ENCODE data around the gene DNAH5. TPM values are rescaled to one million over a fixed set of nuclear protein-coding genes. Genes with fewer than 3 reads are reported as not detected.

Gene DNAH5
- total RNA-seq (2021; fragmentation: NEBNext Ultra II Directional; extraction: Animal tissue kit (Norgen Biotek cat#: 25700)) (0.50 and 0.73 TPM in 2 replicates), polyA plus RNA-seq (2011; rRNA removed) (0.06 and 0.30 TPM in 2 replicates), polyA minus RNA-seq (2011; rRNA and poly(A)+ RNA removed) (0.35 and 1.2 TPM in 2 replicates)
- 0.39 TPM for polyA plus RNA-seq (2011; cell fraction: cytosol; rRNA removed)
- polyA plus RNA-seq (2011; cell fraction: nucleus; rRNA removed): 0.53 TPM
- polyA plus RNA-seq (2012, experiment 1 of 2): 0.19 to 0.50 TPM (median 0.46 TPM) in 4 replicates
- 0.07 TPM for polyA plus RNA-seq (2012, experiment 2 of 2)
- polyA plus RNA-seq (2013, experiment 1 of 2): 0.22 TPM
- polyA plus RNA-seq (2013, experiment 2 of 2): 0.20 TPM
- polyA minus RNA-seq (2011; cell fraction: cytosol; rRNA and poly(A)+ RNA removed): 0.22 TPM
- polyA minus RNA-seq (2011; cell fraction: nucleus; rRNA and poly(A)+ RNA removed): 1.7 TPM
- long read RNA-seq, experiment 1: 0 reads
- long read RNA-seq, experiment 2: 0 reads

GRCh38 chr5:13944560-13945199 is at the start of gene DNAH5:
Gene DNAH5, minus strand, starts transcription at chr5:13944688. Its CDS starts 250 bp downstream, at chr5:13944438.
- H3K4me2 ChIP-seq (ENCODE audit: insufficient read depth in 1 of 2, low read depth in 2 of 2, low read length in 2 of 2): peak within 1 kb of the TSS in 1 of 2 experiments; percentile 16; a peak in 1 of 4 replicates
- H4K5ac ChIP-seq (ENCODE audit: insufficient read length, low read depth, low read length): no peak within 1 kb of the TSS
- no peaks in the 10 kb centered on the region for H3K27me3 ChIP-seq (replicated peaks in 1 of 4; ENCODE audit: control insufficient read depth in 3 of 4, extremely low read depth in 1 of 4, insufficient read depth in 3 of 4, low read length in 3 of 4)
- H2BK15ac ChIP-seq (ENCODE audit: low read length): no peak within 1 kb of the TSS
- no peak within 1 kb of the TSS for H2AFZ ChIP-seq (ENCODE audit: low read length)
- no peak within 1 kb of the TSS for H3K14ac ChIP-seq (ENCODE audit: insufficient read length)
- no peak within 1 kb of the TSS for H2AK5ac ChIP-seq (ENCODE audit: low read depth, low read length)
- FAIRE-seq (no peak), DNase-seq (ENCODE audit: low read depth in 1 of 2, low spot score in 2 of 2) (no peak)
- H3K36me3 ChIP-seq (ENCODE audit: control insufficient read depth in 2 of 4, insufficient read depth in 4 of 4, low read length in 3 of 4): no peaks in the 10 kb centered on the region
- no peak within 1 kb of the TSS for H3K4me3 ChIP-seq (ENCODE audit: extremely low read depth in 1 of 4, insufficient read depth in 2 of 4, low read depth in 3 of 4, low read length in 4 of 4)
- POLR2A ChIA-PET (ENCODE audit: partially characterized antibody): no interaction called here
- CTCF ChIA-PET (ENCODE audit: partially characterized antibody): interaction anchor here (1.3 kb wide), 1 partner anchor 12 kb away, joined by 3 read pairs; no protein-coding TSS in a partner anchor
- no peaks in the 10 kb centered on the region for H3K23me2 ChIP-seq (ENCODE audit: low read depth, low read length)
- no peak within 1 kb of the TSS for H3K4ac ChIP-seq (replicated peaks; ENCODE audit: insufficient read length, low read depth, low read length)
- no peak within 1 kb of the TSS for H2BK120ac ChIP-seq (replicated peaks; ENCODE audit: low read depth, low read length)
- no peaks in the 10 kb centered on the region for H4K20me1 ChIP-seq (replicated peaks in 1 of 2; ENCODE audit: control insufficient read depth in 1 of 2, insufficient read depth in 2 of 2, low read length in 2 of 2)
- H3K79me1 ChIP-seq (ENCODE audit: low read depth, low read length): no peaks in the 10 kb centered on the region
- H3K27ac ChIP-seq (ENCODE audit: low read depth, low read length): no peak within 1 kb of the TSS
- H4K91ac ChIP-seq (replicated peaks; ENCODE audit: insufficient read length, low read length): no peak within 1 kb of the TSS
- H3K23ac ChIP-seq (ENCODE audit: insufficient read length): no peak within 1 kb of the TSS
- H2BK20ac ChIP-seq (ENCODE audit: low read length): no peak within 1 kb of the TSS
- WGBS, 2 experiments (ENCODE audit: extremely low coverage in 1 of 2, insufficient coverage in 1 of 2, insufficient read length in 1 of 2, insufficient replicate concordance in 2 of 2, low coverage in 1 of 2, low lambda C conversion rate in 2 of 2, missing lambda C conversion rate in 1 of 2): 86% methylated on average over 4 of the region's 4 CpGs; no CpG with 5 or more reads in 1 of the 2 experiments
- no peak within 1 kb of the TSS for H2BK5ac ChIP-seq (ENCODE audit: low read depth, low read length)
- H3K9me3 ChIP-seq (ENCODE audit: insufficient read depth in 2 of 2, low read depth in 1 of 2, low read length in 1 of 2): no peaks in the 10 kb centered on the region
- H3K9ac ChIP-seq (replicated peaks in 1 of 4; ENCODE audit: extremely low read depth in 1 of 4, low read depth in 3 of 4, low read length in 3 of 4): no peak within 1 kb of the TSS
- no peak within 1 kb of the TSS for H4K8ac ChIP-seq (ENCODE audit: extremely low read depth, insufficient read depth, low read length)
- H3K56ac ChIP-seq (replicated peaks; ENCODE audit: insufficient read length, low read depth, low read length): no peak within 1 kb of the TSS
- no peak within 1 kb of the TSS for H3K18ac ChIP-seq (ENCODE audit: extremely low read depth, low read length)
- H2BK12ac ChIP-seq (ENCODE audit: low read depth, low read length): no peak within 1 kb of the TSS
- H3K4me1 ChIP-seq (replicated peaks in 1 of 4; ENCODE audit: control insufficient read depth in 3 of 4, insufficient read depth in 4 of 4, low read length in 3 of 4): peaks cover 0 to 14% (median 4%) of the 10 kb centered on the region in 4 experiments; a peak in 3 of 7 replicates
- no peaks in the 10 kb centered on the region for H3K79me2 ChIP-seq (ENCODE audit: control insufficient read depth in 1 of 2, insufficient read depth in 2 of 2, low read length in 2 of 2)
- TF ChIP-seq RNF2 (IDR thresholded peaks at IDR 0.05; ENCODE audit: borderline replicate concordance, low read depth, low read length, missing control alignments, poor library complexity, severe bottlenecking) (no peak), POU5F1 (IDR thresholded peaks at IDR 0.05; ENCODE audit: low read depth, low read length) (no peak), NANOG (IDR thresholded peaks at IDR 0.05; ENCODE audit: insufficient read depth, low read depth, low read length, poor library complexity, severe bottlenecking) (no peak), BRCA1 (IDR thresholded peaks at IDR 0.05; ENCODE audit: low read depth, low read length) (no peak), CTBP2 (IDR thresholded peaks at IDR 0.05; ENCODE audit: borderline replicate concordance, insufficient read depth, insufficient read length, low read length) (no peak), KDM4A (IDR thresholded peaks at IDR 0.05; ENCODE audit: low read depth, low read length, severe bottlenecking) (no peak), ATF3 (IDR thresholded peaks at IDR 0.05; ENCODE audit: insufficient read depth, low read depth, low read length) (no peak), SIN3A (conservative IDR thresholded peaks at IDR 0.05 in 1 of 2, IDR thresholded peaks at IDR 0.05 in 1 of 2; ENCODE audit: low read depth in 1 of 2, low read length in 2 of 2) (no peak), PHF8 (conservative IDR thresholded peaks at IDR 0.05; ENCODE audit: low read depth, low read length) (no peak)

All from H1 (cell line).